ENCODE results near the gene SLC25A27. TPM values are rescaled to one million over a fixed set of nuclear protein-coding genes. Genes with fewer than 3 reads are reported as not detected.

The SLC25A27 gene
- total and polyA plus RNA-seq, 2 of the 4 experiments (the other 2 are of a cell fraction) = 1.3 TPM; not detected in 1

GRCh38 chr6:46618726-46619125, 34.0 kb upstream of the SLC25A27 start:
- no peaks in the 10 kb centered on the region for H3K36me3 ChIP-seq (ENCODE audit: control insufficient read depth, insufficient read depth, low read length)
- WGBS, 2 experiments (ENCODE audit: extremely low coverage in 2 of 2, insufficient read length in 1 of 2) = no CpG with 5 or more reads among the region's 1 CpG
- H2BK120ac ChIP-seq (ENCODE audit: low read depth, low read length) = no peak overlapping the region
- no peaks in the 10 kb centered on the region for H4K20me1 ChIP-seq (ENCODE audit: insufficient read depth, low read length)
- CTCF ChIA-PET = no interaction called here
- no peak overlapping the region for H2BK5ac ChIP-seq (ENCODE audit: low read depth, low read length, poor library complexity, severe bottlenecking)
- H3K4ac ChIP-seq (ENCODE audit: low read depth, low read length) = no peak overlapping the region
- H4K8ac ChIP-seq (ENCODE audit: low read depth in 2 of 2, low read length in 2 of 2) = no peak overlapping the region
- no peak overlapping the region for H2BK20ac ChIP-seq (ENCODE audit: low read depth, low read length)
- H3K79me1 ChIP-seq (ENCODE audit: low read depth in 1 of 2, low read length in 2 of 2) = no peaks in the 10 kb centered on the region
- POLR2A ChIA-PET (ENCODE audit: unreplicated experiment) = no interaction called here
- dilution Hi-C loops (cut with HindIII; ENCODE audit: low sequenced_read_pairs, unreplicated experiment) (no loop called here), intact Hi-C loops (cut with micrococcal nuclease) (no loop called here), in situ Hi-C loops (cut with MboI; ENCODE audit: low sequenced_read_pairs) (no loop called here)
- no peak overlapping the region for H2AK9ac ChIP-seq (replicated peaks; ENCODE audit: low read depth, low read length, poor library complexity)
- H3K23ac ChIP-seq (ENCODE audit: low read depth, low read length) = no peak overlapping the region
- no peaks in the 10 kb centered on the region for H3K9me1 ChIP-seq (ENCODE audit: insufficient read depth, low read length)
- no peak overlapping the region for H3K56ac ChIP-seq (ENCODE audit: extremely low read depth, insufficient read depth, low read length)
- no peaks in the 10 kb centered on the region for H3K27me3 ChIP-seq (ENCODE audit: control insufficient read depth, insufficient read depth, low read length)
- H3K9ac ChIP-seq (ENCODE audit: low read depth, low read length) = no peak overlapping the region
- H3K9me3 ChIP-seq (ENCODE audit: control insufficient read depth, insufficient read depth, low read length) = no peaks in the 10 kb centered on the region
- no peak overlapping the region for H3K27ac ChIP-seq (ENCODE audit: insufficient read depth, low read length)
- H3K14ac ChIP-seq (replicated peaks; ENCODE audit: low read depth, low read length) = no peak overlapping the region
- ATAC-seq (ENCODE audit: low read depth) (no peak), DNase-seq (no peak)
- H2AFZ ChIP-seq (replicated peaks; ENCODE audit: low read length, poor library complexity) = no peak overlapping the region
- no peak overlapping the region for H4K5ac ChIP-seq (ENCODE audit: low read depth, low read length)
- H2AK5ac ChIP-seq (ENCODE audit: low read depth, low read length) = no peak overlapping the region
- H2BK15ac ChIP-seq (ENCODE audit: low read depth, low read length) = no peak overlapping the region
- no peaks in the 10 kb centered on the region for H3K4me1 ChIP-seq (ENCODE audit: control insufficient read depth, insufficient read depth, low read length)
- no peak overlapping the region for H4K91ac ChIP-seq (ENCODE audit: insufficient read depth, low read depth, low read length)
- no peak overlapping the region for H3K4me3 ChIP-seq (ENCODE audit: insufficient read depth, low read depth, low read length)
- BruUV-seq (replicated peaks) = no TSS peak
- no peak overlapping the region for H3K4me2 ChIP-seq (ENCODE audit: low read depth, low read length)
- no peak overlapping the region for H3K18ac ChIP-seq (ENCODE audit: low read depth, low read length)
- TF ChIP-seq CEBPB (IDR thresholded peaks at IDR 0.05; ENCODE audit: low read depth, low read length) (no peak), RCOR1 (IDR thresholded peaks at IDR 0.05; ENCODE audit: insufficient replicate concordance, low read length) (no peak), MXI1 (IDR thresholded peaks at IDR 0.05; ENCODE audit: borderline replicate concordance, low read depth, low read length) (no peak), RFX5 (IDR thresholded peaks at IDR 0.05; ENCODE audit: low read depth, low read length) (no peak), USF2 (IDR thresholded peaks at IDR 0.05; ENCODE audit: low read depth, low read length) (no peak), ELK1 (IDR thresholded peaks at IDR 0.05; ENCODE audit: borderline replicate concordance, low read depth, low read length) (no peak), SMC3 (IDR thresholded peaks at IDR 0.05; ENCODE audit: low read depth, low read length) (no peak), CHD1 (IDR thresholded peaks at IDR 0.05; ENCODE audit: low read depth, low read length) (no peak), FOS (IDR thresholded peaks at IDR 0.05; ENCODE audit: low read depth, low read length) (no peak), BHLHE40 (IDR thresholded peaks at IDR 0.05; ENCODE audit: low read depth, low read length) (no peak), CTCF (conservative IDR thresholded peaks at IDR 0.05; ENCODE audit: low read depth, low read length) (no peak), RAD21 (IDR thresholded peaks at IDR 0.05; ENCODE audit: low read length) (no peak), NFE2L2 (IDR thresholded peaks at IDR 0.05; ENCODE audit: low read depth, low read length) (no peak), MAFK (IDR thresholded peaks at IDR 0.05; ENCODE audit: low read depth, low read length) (no peak), POLR2A (IDR thresholded peaks at IDR 0.05; ENCODE audit: low read depth, low read length) (no peak), MAZ (IDR thresholded peaks at IDR 0.05; ENCODE audit: borderline replicate concordance, low read depth, low read length) (no peak)

Measured in IMR-90 (cell line).